B cell (primary cell): ENCODE data around the gene MED25. TPM values are rescaled to one million over a fixed set of nuclear protein-coding genes. Genes with fewer than 3 reads are reported as not detected.
A peak's percentile ranks its signal among the peaks of the same experiment; 100 is the strongest.

Experiments
- ATAC-seq: fragments of 200-7000 bp; cut with Tn5 transposase; one replicate; pipeline ENCODE4 v1.10.0; 2021; ENCODE audit warnings: low read depth, mild to moderate bottlenecking, moderate number of reproducible peaks, moderate library complexity
- CTCF ChIA-PET: fragments of 350-600 bp; sonication (Branson Sonifier 250); formaldehyde crosslinking; loops from one replicate; lab custom pipeline; 2021; ENCODE audit warnings: antibody characterized with exemption, inconsistent platforms; lab: Charles Lee
- POLR2A ChIA-PET: fragments of 350-600 bp; sonication (Branson Sonifier 250); formaldehyde crosslinking; loops from one replicate; lab custom pipeline; 2021; ENCODE audit warnings: antibody characterized with exemption; lab: Charles Lee
- DNase-seq: peaks from one replicate; pipeline ENCODE4 v3.0.0; 2013
- H2AFZ ChIP-seq: 2 replicates; pipeline ENCODE4 v1.6.1; 2012; ENCODE audit warnings: mild to moderate bottlenecking, low read depth, low read length; ENCODE audit not compliant: insufficient read depth, poor library complexity, severe bottlenecking
- H3K27ac ChIP-seq, 2 donors: 1 replicate in 1 of 2; 2 replicates in 1 of 2; pipeline ENCODE4 v1.5.1; 2012 to 2013; ENCODE audit warnings: low read length in 2 of 2, mild to moderate bottlenecking in 2 of 2, moderate library complexity in 1 of 2
- H3K27me3 ChIP-seq, 4 experiments: fragments of 200-600 bp in 1 of 4; sonication (generic) in 1 of 4; replicated peaks in 1 of 4; 1 replicate in 2 of 4; 2 replicates in 2 of 4; pipeline versions ENCODE4 v1.6.1 to v1.7.0; 2013 to 2016; ENCODE audit warnings: low read length in 3 of 4, mild to moderate bottlenecking in 2 of 4, mixed read lengths in 1 of 4, moderate library complexity in 1 of 4; ENCODE audit not compliant: insufficient read depth in 4 of 4, control insufficient read depth in 3 of 4; ENCODE audit errors: control extremely low read depth in 1 of 4
- H3K36me3 ChIP-seq, 2 experiments: replicated peaks in 1 of 2; 1 replicate in 1 of 2; 2 replicates in 1 of 2; pipeline versions ENCODE4 v1.6.1 to v1.7.1; 2013; ENCODE audit warnings: low read length in 1 of 2; ENCODE audit not compliant: insufficient read depth in 2 of 2, control insufficient read depth in 1 of 2; ENCODE audit errors: control extremely low read depth in 1 of 2, extremely low read depth in 1 of 2
- H3K4me1 ChIP-seq, 2 donors: fragments of 200-600 bp in 1 of 2; sonication (generic) in 1 of 2; 1 replicate in 1 of 2; 2 replicates in 1 of 2; pipeline versions ENCODE4 v1.5.1 to v1.6.1; 2013 to 2017; ENCODE audit warnings: low read length in 2 of 2; ENCODE audit not compliant: control insufficient read depth in 2 of 2, insufficient read depth in 2 of 2
- H3K4me2 ChIP-seq: replicated peaks from 2 replicates; pipeline ENCODE3; 2012; ENCODE audit warnings: mild to moderate bottlenecking, low read depth, low read length; ENCODE audit not compliant: poor library complexity, severe bottlenecking
- H3K4me3 ChIP-seq, 5 experiments: fragments of 200-600 bp in 1 of 5; sonication (generic) in 1 of 5; 1 replicate in 3 of 5; 2 replicates in 2 of 5; pipeline versions ENCODE4 v1.5.1 to v1.7.0; 2011 to 2016; ENCODE audit warnings: low read length in 4 of 5, mild to moderate bottlenecking in 4 of 5, low read depth in 2 of 5, control low read depth in 1 of 5, moderate library complexity in 1 of 5; ENCODE audit not compliant: insufficient read depth in 1 of 5; ENCODE audit errors: control extremely low read depth in 1 of 5, extremely low read depth in 1 of 5
- H3K79me2 ChIP-seq: fragments of 200-600 bp; sonication (generic); one replicate; pipeline ENCODE4 v1.6.0; 2016; ENCODE audit warnings: low read length; ENCODE audit not compliant: control insufficient read depth, insufficient read depth
- H3K9ac ChIP-seq: fragments of 200-600 bp; sonication (generic); 2 replicates; pipeline ENCODE4 v1.6.1; 2017; ENCODE audit warnings: mild to moderate bottlenecking, low read length, moderate library complexity
- H3K9me3 ChIP-seq, 3 donors: one replicate each; pipeline versions ENCODE4 v1.6.1 to v1.7.1; 2013; ENCODE audit warnings: low read length in 2 of 3; ENCODE audit not compliant: control insufficient read depth in 2 of 3, insufficient read depth in 1 of 3; ENCODE audit errors: control extremely low read depth in 1 of 3
- H4K20me1 ChIP-seq: 2 replicates; pipeline ENCODE4 v1.6.0; 2012; ENCODE audit warnings: mild to moderate bottlenecking, low read length; ENCODE audit not compliant: insufficient read depth, control insufficient read depth, poor library complexity, severe bottlenecking
- H3K27ac Mint-ChIP-seq: one replicate; pipeline ENCODE4 v1.8.0; 2021; ENCODE audit warnings: mixed read lengths
- H3K27me3 Mint-ChIP-seq: one replicate; pipeline ENCODE4 v1.8.0; 2021; ENCODE audit warnings: mixed read lengths
- H3K4me1 Mint-ChIP-seq: one replicate; pipeline ENCODE4 v1.8.0; 2021; ENCODE audit warnings: mixed read lengths
- H3K4me3 Mint-ChIP-seq: one replicate; pipeline ENCODE4 v1.8.0; 2021; ENCODE audit warnings: mixed read lengths
- H3K9me3 Mint-ChIP-seq: one replicate; pipeline ENCODE4 v1.8.0; 2022; ENCODE audit warnings: mixed read lengths; ENCODE audit not compliant: insufficient read depth
- CTCF ChIP-seq: fragments of 200-600 bp; IDR thresholded peaks from one replicate; pipeline ENCODE4 v1.8.0; 2022; ENCODE audit warnings: antibody characterized with exemption, mild to moderate bottlenecking
- EZH2 ChIP-seq: IDR thresholded peaks from 2 replicates; pipeline ENCODE4 v1.6.1; 2012; ENCODE audit warnings: borderline replicate concordance, low read depth, mild to moderate bottlenecking, moderate library complexity, low read length; ENCODE audit not compliant: insufficient read depth, poor library complexity, severe bottlenecking
- WGBS: methylation state at CpG from one replicate; pipeline ENCODE4 v1.1.5; 2013; ENCODE audit warnings: missing lambda C conversion rate; ENCODE audit not compliant: insufficient coverage; 5-methylcytosine and 5-hydroxymethylcytosine counted together
- intact Hi-C: fragments of 100-400 bp; cut with micrococcal nuclease; formaldehyde crosslinking; loops from one replicate; pipeline ENCODE4 v1.10.0; 2022
- polyA plus RNA-seq: library from polyadenylated mRNA; depleted of rRNA; stranded (reverse); fragments of >200 nt; gene quantifications from 2 replicates; pipeline ENCODE4 v1.2.3, GENCODE V29; 2012
- total RNA-seq, 2 donors: library from RNA; stranded (reverse); fragments of 120-200 nt in 1 of 2; gene quantifications; 1 replicate in 1 of 2; 2 replicates in 1 of 2; pipeline versions ENCODE4 v1.2.3 to v1.2.4, GENCODE V29; 2013 to 2022

Gene MED25
- total and polyA plus RNA-seq, 2 donors (not counting 1 experiment from before 2014, with no cell fraction given) = 93.0 to 126 TPM

- Histone ChIP-seq H3K79me2 (peaks cover 45% of the 10 kb centered on the region), H3K27ac (no peak overlapping the region), H2AFZ (no peak overlapping the region), H4K20me1 (peaks cover 69% of the 10 kb centered on the region), H3K4me2 (no peak overlapping the region), H3K9me3 (peaks cover 0 to 11% (median 0%) of the 10 kb centered on the region in 3 donors), H3K27me3 (no peaks in the 10 kb centered on the region), H3K9ac (no peak overlapping the region), H3K36me3 (peaks cover 0 to 54% of the 10 kb centered on the region in 2 experiments), H3K4me3 (no peak overlapping the region), H3K4me1 (peaks cover 12 to 29% of the 10 kb centered on the region in 2 donors)
- DNase-seq (no peak), ATAC-seq (no peak)
- H3K4me1 Mint-ChIP-seq = peaks cover 39% of the 10 kb centered on the region
- WGBS = 96% methylated on average over 19 of the region's 24 CpGs
- H3K27me3 Mint-ChIP-seq = no peaks in the 10 kb centered on the region
- TF ChIP-seq EZH2 = no peak
- TF ChIP-seq CTCF = no peak
- intact Hi-C loops = no loop called here
- no peak overlapping the region for H3K4me3 Mint-ChIP-seq
- H3K9me3 Mint-ChIP-seq = no peaks in the 10 kb centered on the region
- ChIA-PET CTCF (interaction anchor here (0.6 to 0.9 kb wide), 3 partner anchors 12 to 419 kb away, joined by 3 to 4 read pairs (median 3); no protein-coding TSS in a partner anchor), POLR2A (interaction anchor here (1.0 to 1.5 kb wide), 2 partner anchors 13 to 53 kb away, joined by 4 to 10 read pairs; partner anchors contain the start of gene PTOV1)
- H3K27ac Mint-ChIP-seq = peak overlapping the region; percentile 47
Observed at GRCh38 chr19:49863254-49863934, 45.3 kb downstream of the MED25 start.

- peaks cover 40% of the 10 kb centered on the region for H3K4me1 Mint-ChIP-seq
- peaks cover 0 to 50% of the 10 kb centered on the region in 2 experiments for H3K36me3 ChIP-seq
- TF ChIP-seq EZH2 (no peak), CTCF (no peak)
- peaks cover 63% of the 10 kb centered on the region for H4K20me1 ChIP-seq
- no peaks in the 10 kb centered on the region for H3K27me3 Mint-ChIP-seq
- H3K9ac ChIP-seq = no peak overlapping the region
- no peak overlapping the region for H3K27ac ChIP-seq
- CTCF ChIA-PET = interaction anchor here (0.6 kb wide), 1 partner anchor 419 kb away, joined by 4 read pairs; no protein-coding TSS in a partner anchor
- no peak overlapping the region for H3K27ac Mint-ChIP-seq
- DNase-seq = no peak
- peaks cover 0 to 17% (median 0%) of the 10 kb centered on the region in 3 donors for H3K9me3 ChIP-seq
- intact Hi-C loops = no loop called here
- no peak overlapping the region for H3K4me3 ChIP-seq
- H3K9me3 Mint-ChIP-seq = no peaks in the 10 kb centered on the region
- no peak overlapping the region for H3K4me3 Mint-ChIP-seq
- H3K4me1 ChIP-seq = peaks cover 18 to 35% of the 10 kb centered on the region in 2 donors
- H3K27me3 ChIP-seq = no peaks in the 10 kb centered on the region
- 97% methylated on average over 17 of the region's 17 CpGs for WGBS
- H3K4me2 ChIP-seq = no peak overlapping the region
- no peak for ATAC-seq
- POLR2A ChIA-PET = interaction anchor here (1.0 to 1.5 kb wide), 2 partner anchors 13 to 54 kb away, joined by 4 to 10 read pairs; partner anchors contain the start of gene PTOV1
- peaks cover 45% of the 10 kb centered on the region for H3K79me2 ChIP-seq
- H2AFZ ChIP-seq = no peak overlapping the region
Observed at GRCh38 chr19:49863935-49864320, 45.8 kb downstream of the MED25 start.
